ENCODE data around the gene SHKBP1. TPM values are rescaled to one million over a fixed set of nuclear protein-coding genes. Genes with fewer than 3 reads are reported as not detected.
A peak's percentile ranks its signal among the peaks of the same experiment; 100 is the strongest.

The SHKBP1 gene
- total RNA-seq, 1 donor from 2014 or later: 56.3 TPM

DNA sequence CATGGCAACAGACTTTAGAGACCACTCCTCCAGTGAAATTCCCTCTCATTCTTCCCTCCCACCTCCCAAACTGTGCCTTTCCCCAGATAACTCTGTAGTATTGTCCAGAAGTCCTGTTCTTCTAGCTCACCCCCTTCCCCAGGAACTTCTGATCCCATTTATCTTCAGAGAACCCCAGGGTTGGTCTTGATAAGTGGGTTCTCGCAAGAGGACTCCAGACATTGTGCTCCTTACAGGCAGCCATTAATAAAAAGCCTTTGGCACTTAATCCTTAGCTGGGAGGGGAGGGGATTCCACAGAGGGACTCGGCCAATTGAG lies 26.4 kb downstream of the SHKBP1 start:
- peak overlapping the region; percentile 80 for H3K4me3 Mint-ChIP-seq (ENCODE audit: unreplicated experiment)
- FAIRE-seq: no peak
- no peaks in the 10 kb centered on the region for H3K36me3 Mint-ChIP-seq (ENCODE audit: low read depth, unreplicated experiment)
- Histone ChIP-seq H3K27ac (ENCODE audit: low read depth, low read length) (peak overlapping the region; percentile 36), H2AFZ (ENCODE audit: low read depth, low read length) (no peak overlapping the region), H3K79me2 (ENCODE audit: insufficient read depth, low read length) (no peaks in the 10 kb centered on the region), H4K20me1 (ENCODE audit: insufficient read depth, low read length) (peaks cover 14% of the 10 kb centered on the region), H3K4me3 (ENCODE audit: insufficient read depth, low read depth, low read length) (peak overlapping the region; percentile 38), H3K9me3 (ENCODE audit: insufficient read depth, low read depth, low read length) (no peaks in the 10 kb centered on the region), H3K4me1 (ENCODE audit: insufficient read depth, low read length) (peaks cover 45% of the 10 kb centered on the region), H3K27me3 (ENCODE audit: insufficient read depth, low read length) (no peaks in the 10 kb centered on the region), H3K9ac (ENCODE audit: low read length) (peak overlapping the region; percentile 56), H3K4me2 (ENCODE audit: low read length) (peak overlapping the region; percentile 89), H3K36me3 (ENCODE audit: insufficient read depth, low read length) (no peaks in the 10 kb centered on the region)
- peaks cover 49% of the 10 kb centered on the region for H3K27me3 Mint-ChIP-seq (ENCODE audit: low read depth, unreplicated experiment)
- no peak for TF ChIP-seq EZH2 (IDR thresholded peaks at IDR 0.05; ENCODE audit: insufficient read depth, low read length)
- TF ChIP-seq, protein P1, sequence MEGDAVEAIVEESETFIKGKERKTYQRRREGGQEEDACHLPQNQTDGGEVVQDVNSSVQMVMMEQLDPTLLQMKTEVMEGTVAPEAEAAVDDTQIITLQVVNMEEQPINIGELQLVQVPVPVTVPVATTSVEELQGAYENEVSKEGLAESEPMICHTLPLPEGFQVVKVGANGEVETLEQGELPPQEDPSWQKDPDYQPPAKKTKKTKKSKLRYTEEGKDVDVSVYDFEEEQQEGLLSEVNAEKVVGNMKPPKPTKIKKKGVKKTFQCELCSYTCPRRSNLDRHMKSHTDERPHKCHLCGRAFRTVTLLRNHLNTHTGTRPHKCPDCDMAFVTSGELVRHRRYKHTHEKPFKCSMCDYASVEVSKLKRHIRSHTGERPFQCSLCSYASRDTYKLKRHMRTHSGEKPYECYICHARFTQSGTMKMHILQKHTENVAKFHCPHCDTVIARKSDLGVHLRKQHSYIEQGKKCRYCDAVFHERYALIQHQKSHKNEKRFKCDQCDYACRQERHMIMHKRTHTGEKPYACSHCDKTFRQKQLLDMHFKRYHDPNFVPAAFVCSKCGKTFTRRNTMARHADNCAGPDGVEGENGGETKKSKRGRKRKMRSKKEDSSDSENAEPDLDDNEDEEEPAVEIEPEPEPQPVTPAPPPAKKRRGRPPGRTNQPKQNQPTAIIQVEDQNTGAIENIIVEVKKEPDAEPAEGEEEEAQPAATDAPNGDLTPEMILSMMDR (IDR thresholded peaks at IDR 0.05; ENCODE audit: insufficient read depth, low read depth, low read length): no peak
- no peak overlapping the region for H3K27ac Mint-ChIP-seq (ENCODE audit: unreplicated experiment)
- H3K4me1 Mint-ChIP-seq (ENCODE audit: low read depth, unreplicated experiment): peaks cover 11% of the 10 kb centered on the region
- H3K9me3 Mint-ChIP-seq (ENCODE audit: unreplicated experiment): no peaks in the 10 kb centered on the region
- DNase-seq (ENCODE audit: low read depth): no peak

DNA sequence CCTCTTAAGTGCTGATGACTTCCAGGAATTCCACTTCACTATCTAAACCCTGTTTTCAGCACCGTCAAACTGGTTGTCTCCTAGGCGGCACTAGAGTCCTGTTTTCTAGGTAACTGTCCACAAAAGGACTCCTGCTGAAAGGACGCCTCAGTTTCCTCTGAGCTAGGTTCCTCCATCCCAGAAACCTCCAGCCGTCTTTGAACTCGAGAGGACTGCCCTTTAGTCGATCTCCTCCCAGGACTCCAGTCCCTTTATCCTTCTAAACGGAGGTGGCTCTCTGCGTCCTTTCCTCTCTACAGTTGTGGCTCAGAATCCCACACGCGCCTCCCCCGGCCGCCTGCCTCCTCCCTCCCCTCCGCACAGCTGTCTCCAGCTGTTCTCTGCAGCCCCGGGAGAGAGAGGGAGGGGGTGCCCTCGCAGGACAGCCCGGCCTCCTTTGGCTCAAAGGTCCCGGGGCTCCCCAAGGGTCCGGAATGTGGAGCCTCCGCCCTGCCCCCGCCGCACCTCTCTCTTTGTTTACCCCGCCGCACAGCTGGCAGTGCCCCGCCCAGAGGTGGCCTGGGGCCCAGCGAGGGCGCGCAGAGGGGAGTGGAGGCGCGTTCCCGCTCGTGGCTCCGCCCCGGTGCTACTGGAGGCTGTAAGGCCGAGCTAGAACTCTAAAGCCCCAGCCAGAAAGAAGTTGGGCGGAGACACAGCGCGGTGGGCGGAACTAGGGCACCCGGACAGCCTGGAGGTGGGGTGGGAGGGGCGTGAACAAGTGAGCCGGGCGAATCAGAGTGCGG lies 26.9 kb downstream of the SHKBP1 start:
- peak overlapping the region; percentile 89 for H3K4me2 ChIP-seq (ENCODE audit: low read length)
- peaks cover 48% of the 10 kb centered on the region for H3K27me3 Mint-ChIP-seq (ENCODE audit: low read depth, unreplicated experiment)
- TF ChIP-seq, protein P1 (IDR thresholded peaks at IDR 0.05; ENCODE audit: insufficient read depth, low read depth, low read length): no peak
- TF ChIP-seq EZH2 (IDR thresholded peaks at IDR 0.05; ENCODE audit: insufficient read depth, low read length): no peak
- peak overlapping the region; percentile 36 for H3K27ac ChIP-seq (ENCODE audit: low read depth, low read length)
- peaks cover 14% of the 10 kb centered on the region for H4K20me1 ChIP-seq (ENCODE audit: insufficient read depth, low read length)
- no peaks in the 10 kb centered on the region for H3K36me3 ChIP-seq (ENCODE audit: insufficient read depth, low read length)
- no peaks in the 10 kb centered on the region for H3K9me3 ChIP-seq (ENCODE audit: insufficient read depth, low read depth, low read length)
- no peak for FAIRE-seq
- no peak overlapping the region for H3K27ac Mint-ChIP-seq (ENCODE audit: unreplicated experiment)
- H3K9me3 Mint-ChIP-seq (ENCODE audit: unreplicated experiment): no peaks in the 10 kb centered on the region
- peaks cover 45% of the 10 kb centered on the region for H3K4me1 ChIP-seq (ENCODE audit: insufficient read depth, low read length)
- peak overlapping the region; percentile 56 for H3K9ac ChIP-seq (ENCODE audit: low read length)
- peak overlapping the region; percentile 38 for H3K4me3 ChIP-seq (ENCODE audit: insufficient read depth, low read depth, low read length)
- H3K4me1 Mint-ChIP-seq (ENCODE audit: low read depth, unreplicated experiment): peaks cover 11% of the 10 kb centered on the region
- peak; percentile 87 for DNase-seq (ENCODE audit: low read depth)
- H3K4me3 Mint-ChIP-seq (ENCODE audit: unreplicated experiment): peak overlapping the region; percentile 80
- H3K36me3 Mint-ChIP-seq (ENCODE audit: low read depth, unreplicated experiment): no peaks in the 10 kb centered on the region
- H3K79me2 ChIP-seq (ENCODE audit: insufficient read depth, low read length): no peaks in the 10 kb centered on the region
- H3K27me3 ChIP-seq (ENCODE audit: insufficient read depth, low read length): no peaks in the 10 kb centered on the region
- peak overlapping the region; percentile 53 for H2AFZ ChIP-seq (ENCODE audit: low read depth, low read length)

DNA sequence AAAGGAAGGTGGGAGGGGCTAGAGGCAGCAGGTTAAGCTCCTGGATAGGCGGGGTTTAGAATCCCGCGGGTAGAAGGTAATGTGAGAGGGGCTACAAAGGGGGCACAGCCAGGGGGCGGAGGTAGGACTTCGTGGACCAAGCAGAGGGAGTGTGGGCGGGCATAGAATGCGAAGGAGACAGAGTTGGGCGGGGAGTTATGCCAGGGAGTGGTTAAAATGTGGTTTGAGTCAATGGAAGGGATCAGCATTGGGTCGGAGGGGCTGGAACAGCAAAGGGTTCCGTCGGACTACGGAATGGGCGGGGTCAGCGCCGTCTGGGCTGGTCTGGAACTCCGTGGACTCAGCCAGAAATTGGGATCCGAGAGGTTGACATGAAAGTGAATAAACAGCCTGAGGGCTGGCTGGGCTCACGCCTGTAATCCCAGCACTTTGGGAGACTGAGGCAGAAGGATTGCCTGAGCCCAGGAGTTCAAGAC lies 27.5 kb downstream of the SHKBP1 start:
- Mint-ChIP-seq H3K27ac (ENCODE audit: unreplicated experiment) (no peak overlapping the region), H3K27me3 (ENCODE audit: low read depth, unreplicated experiment) (peaks cover 46% of the 10 kb centered on the region), H3K9me3 (ENCODE audit: unreplicated experiment) (no peaks in the 10 kb centered on the region), H3K36me3 (ENCODE audit: low read depth, unreplicated experiment) (no peaks in the 10 kb centered on the region), H3K4me3 (ENCODE audit: unreplicated experiment) (peak overlapping the region; percentile 80), H3K4me1 (ENCODE audit: low read depth, unreplicated experiment) (peaks cover 11% of the 10 kb centered on the region)
- no peaks in the 10 kb centered on the region for H3K36me3 ChIP-seq (ENCODE audit: insufficient read depth, low read length)
- H4K20me1 ChIP-seq (ENCODE audit: insufficient read depth, low read length): peaks cover 10% of the 10 kb centered on the region
- peak overlapping the region; percentile 38 for H3K4me3 ChIP-seq (ENCODE audit: insufficient read depth, low read depth, low read length)
- H3K4me1 ChIP-seq (ENCODE audit: insufficient read depth, low read length): peaks cover 42% of the 10 kb centered on the region
- no peak overlapping the region for H3K9ac ChIP-seq (ENCODE audit: low read length)
- H2AFZ ChIP-seq (ENCODE audit: low read depth, low read length): peak overlapping the region; percentile 53
- TF ChIP-seq EZH2 (IDR thresholded peaks at IDR 0.05; ENCODE audit: insufficient read depth, low read length): no peak
- TF ChIP-seq, protein P1 (IDR thresholded peaks at IDR 0.05; ENCODE audit: insufficient read depth, low read depth, low read length): no peak
- FAIRE-seq (no peak), DNase-seq (ENCODE audit: low read depth) (no peak)
- H3K27me3 ChIP-seq (ENCODE audit: insufficient read depth, low read length): no peaks in the 10 kb centered on the region
- H3K4me2 ChIP-seq (ENCODE audit: low read length): peak overlapping the region; percentile 89
- no peak overlapping the region for H3K27ac ChIP-seq (ENCODE audit: low read depth, low read length)
- H3K79me2 ChIP-seq (ENCODE audit: insufficient read depth, low read length): no peaks in the 10 kb centered on the region
- no peaks in the 10 kb centered on the region for H3K9me3 ChIP-seq (ENCODE audit: insufficient read depth, low read depth, low read length)

Data from astrocyte (in vitro differentiated cells and primary cell).